NT2/D1 (cell line): Measurements from ENCODE around the gene FBXL17.

ENCODE experiments used
- DNase-seq: peaks from one replicate; pipeline ENCODE4 v3.0.0-alpha.2; 2011; ENCODE audit warnings: low read depth, low spot score
- H3K27me3 ChIP-seq: 2 replicates; pipeline ENCODE4 v1.6.0; 2011; ENCODE audit warnings: mild to moderate bottlenecking; ENCODE audit not compliant: insufficient read length, insufficient read depth
- H3K36me3 ChIP-seq: 2 replicates; pipeline ENCODE4 v1.6.1; 2011; ENCODE audit warnings: mild to moderate bottlenecking, low read length, mixed read lengths; ENCODE audit not compliant: insufficient read depth, insufficient read length
- H3K4me1 ChIP-seq: 2 replicates; pipeline ENCODE4 v1.5.1; 2011; ENCODE audit not compliant: insufficient read depth, insufficient read length
- H3K4me3 ChIP-seq: 2 replicates; pipeline ENCODE4 v1.5.1; 2011; ENCODE audit warnings: low read depth; ENCODE audit not compliant: insufficient read length
- H3K9ac ChIP-seq: 2 replicates; pipeline ENCODE4 v1.6.0; 2011; ENCODE audit warnings: low read depth; ENCODE audit not compliant: insufficient read length
- H3K9me3 ChIP-seq: 2 replicates; pipeline ENCODE4 v1.5.1; 2011; ENCODE audit warnings: mild to moderate bottlenecking, low read length; ENCODE audit not compliant: insufficient read depth
- SUZ12 ChIP-seq: IDR thresholded peaks from 2 replicates; pipeline ENCODE4 v1.6.1; 2011; ENCODE audit not compliant: insufficient read length, insufficient read depth; ENCODE audit errors: extremely low read depth
- YY1 ChIP-seq: IDR thresholded peaks from 2 replicates; pipeline ENCODE4 v1.6.1; 2011; ENCODE audit not compliant: insufficient read length, insufficient read depth
- ZNF274 ChIP-seq: IDR thresholded peaks from 2 replicates; pipeline ENCODE4 v1.6.1; 2011; ENCODE audit warnings: mild to moderate bottlenecking, low read depth, low read length

FBXL17 gene

DNA sequence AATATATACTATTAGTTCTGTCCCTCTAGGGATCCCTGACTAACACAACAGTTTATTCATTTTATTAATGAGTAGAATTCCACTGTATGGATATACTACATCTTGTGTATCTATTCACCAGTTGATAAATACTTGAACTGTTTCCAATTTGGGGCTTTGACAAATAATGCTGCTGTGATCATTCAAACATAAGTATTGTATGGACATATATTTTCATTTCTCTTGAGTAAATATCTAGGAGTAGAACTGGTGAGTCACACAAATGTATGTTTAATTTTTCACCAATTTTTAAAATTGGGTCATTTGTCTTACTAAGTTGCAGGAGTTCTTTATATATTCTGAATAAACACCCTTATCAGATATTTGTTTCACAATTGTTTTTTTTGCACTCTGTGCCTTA, 149.1 kb downstream of the FBXL17 start:
- Histone ChIP-seq H3K4me1 (no peaks in the 10 kb centered on the region), H3K9me3 (no peaks in the 10 kb centered on the region), H3K27me3 (no peaks in the 10 kb centered on the region), H3K36me3 (no peaks in the 10 kb centered on the region), H3K4me3 (no peak overlapping the region), H3K9ac (no peak overlapping the region)
- TF ChIP-seq SUZ12 (no peak), YY1 (no peak), ZNF274 (no peak)
- no peak for DNase-seq

DNA sequence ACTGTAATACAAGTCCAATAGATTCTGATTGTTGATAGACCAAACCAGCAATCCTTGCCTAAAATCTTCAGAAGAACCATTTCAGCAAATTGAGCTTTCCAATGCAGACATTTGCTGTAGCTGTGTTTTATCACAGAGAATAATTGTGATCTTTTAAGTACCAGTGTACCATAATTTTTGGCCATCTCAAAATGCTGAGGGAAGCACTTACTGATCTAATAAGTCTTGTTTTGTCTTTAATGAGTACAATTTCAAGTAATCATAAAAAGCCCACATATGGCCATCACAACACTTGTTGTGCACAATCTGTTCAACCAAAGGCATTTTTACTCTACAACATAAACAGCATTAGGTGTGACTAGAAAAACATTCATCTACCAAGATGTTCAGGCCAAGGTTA, 159.9 kb downstream of the FBXL17 start:
- TF ChIP-seq ZNF274, result no peak
- no peak for TF ChIP-seq YY1
- DNase-seq, result no peak
- no peaks in the 10 kb centered on the region for H3K4me1 ChIP-seq
- H3K9ac ChIP-seq, result no peak overlapping the region
- no peak overlapping the region for H3K4me3 ChIP-seq
- H3K9me3 ChIP-seq, result no peaks in the 10 kb centered on the region
- no peaks in the 10 kb centered on the region for H3K27me3 ChIP-seq
- H3K36me3 ChIP-seq, result no peaks in the 10 kb centered on the region

DNA sequence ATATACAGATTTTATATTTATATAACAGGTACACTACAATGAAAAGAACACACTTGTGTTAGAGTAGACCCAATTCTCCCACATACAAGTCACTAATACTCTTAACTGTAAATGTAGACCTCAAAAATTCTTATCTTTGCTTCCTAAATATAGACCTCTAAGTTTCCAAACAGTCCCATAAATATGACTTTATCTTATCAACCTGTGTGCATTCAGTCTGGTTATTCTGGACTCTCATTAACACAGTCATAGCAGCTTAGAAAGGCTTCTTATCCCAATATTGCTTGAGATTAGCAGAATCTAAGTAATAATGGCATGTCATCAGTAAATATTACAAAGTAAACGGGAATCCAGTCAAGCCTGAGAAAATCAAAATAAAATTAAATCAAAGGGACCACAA, 161.1 kb downstream of the FBXL17 start:
- Histone ChIP-seq H3K4me1 (no peaks in the 10 kb centered on the region), H3K9me3 (no peaks in the 10 kb centered on the region), H3K4me3 (no peak overlapping the region), H3K9ac (no peak overlapping the region), H3K36me3 (no peaks in the 10 kb centered on the region), H3K27me3 (no peaks in the 10 kb centered on the region)
- TF ChIP-seq YY1 (no peak), SUZ12 (no peak)
- no peak for DNase-seq

DNA sequence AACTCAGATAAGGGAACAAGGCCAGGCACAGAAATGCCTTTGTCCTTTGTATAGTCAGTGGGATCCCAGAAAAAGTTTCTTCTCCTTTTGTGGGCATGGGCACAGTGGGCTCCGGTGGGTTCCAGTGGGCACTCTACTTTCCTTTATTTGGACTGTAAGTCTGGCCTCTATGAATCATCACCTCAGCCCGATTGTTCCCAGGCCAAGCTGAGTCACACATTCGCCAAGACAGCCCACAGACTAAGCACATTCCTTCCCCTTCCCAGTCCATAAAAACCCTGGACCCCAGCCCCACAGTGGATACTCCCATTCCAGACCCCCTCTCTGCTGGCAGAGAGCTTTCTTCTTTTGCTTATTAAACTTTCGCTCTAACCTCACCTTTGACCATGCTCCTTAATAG, 165.0 kb downstream of the FBXL17 start:
- Histone ChIP-seq H3K27me3 (no peaks in the 10 kb centered on the region), H3K9ac (no peak overlapping the region), H3K36me3 (no peaks in the 10 kb centered on the region), H3K9me3 (peaks cover 8% of the 10 kb centered on the region; the same call in 1 of the 2 replicates), H3K4me1 (no peaks in the 10 kb centered on the region), H3K4me3 (no peak overlapping the region)
- DNase-seq, result no peak
- TF ChIP-seq YY1 (no peak), ZNF274 (no peak), SUZ12 (no peak)

DNA sequence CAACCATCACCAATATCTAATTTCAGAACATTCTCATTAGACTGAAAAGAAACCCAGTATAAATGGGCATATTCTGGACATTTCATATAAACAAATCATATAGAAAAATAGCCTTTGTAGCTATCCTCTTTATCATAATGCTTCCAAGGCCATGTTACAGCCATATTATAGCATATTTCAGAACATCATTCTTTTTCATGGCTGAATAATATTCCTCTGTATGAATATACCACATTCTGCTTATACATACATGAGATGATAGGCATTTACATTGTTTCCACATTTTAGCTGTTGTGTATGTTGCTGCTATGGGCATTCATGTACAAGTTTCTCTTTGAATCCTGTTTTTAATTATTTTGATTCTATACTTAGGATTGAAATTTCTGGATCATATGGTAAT, 167.0 kb downstream of the FBXL17 start:
- H3K27me3 ChIP-seq, result no peaks in the 10 kb centered on the region
- no peak for DNase-seq
- no peak overlapping the region for H3K9ac ChIP-seq
- TF ChIP-seq SUZ12 (no peak), YY1 (no peak), ZNF274 (no peak)
- H3K9me3 ChIP-seq, result peaks cover 8% of the 10 kb centered on the region; the same call in 1 of the 2 replicates
- H3K4me1 ChIP-seq, result no peaks in the 10 kb centered on the region
- no peak overlapping the region for H3K4me3 ChIP-seq
- no peaks in the 10 kb centered on the region for H3K36me3 ChIP-seq

DNA sequence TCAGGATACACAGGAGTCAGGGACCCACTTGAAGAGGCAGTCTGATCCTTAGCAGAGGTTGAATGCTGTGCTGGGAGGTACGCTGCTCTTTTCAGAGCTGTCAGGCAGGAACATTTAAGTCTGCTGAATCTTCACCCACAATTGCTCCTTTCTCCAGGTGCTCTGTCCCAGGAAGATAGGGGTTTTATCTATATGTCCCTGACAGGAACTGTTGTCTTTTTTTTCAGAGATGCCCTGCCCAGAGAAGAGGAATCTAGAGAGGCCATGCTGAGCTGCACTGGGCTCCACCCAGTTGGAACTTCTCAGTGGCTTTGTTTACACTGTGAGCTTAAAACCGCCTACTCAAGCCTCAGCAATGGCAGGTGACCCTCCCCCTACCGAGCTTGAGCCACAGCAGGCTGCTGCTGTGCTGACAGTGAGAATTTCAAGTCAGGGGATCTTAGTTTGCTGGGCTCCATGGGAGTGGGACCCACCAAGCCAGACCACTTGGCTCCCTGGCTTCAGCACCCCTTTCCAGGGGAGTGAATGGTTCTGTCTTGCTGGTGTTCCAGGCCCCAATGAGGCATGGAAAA, 169.0 kb downstream of the FBXL17 start:
- H3K9ac ChIP-seq, result no peak overlapping the region

DNA sequence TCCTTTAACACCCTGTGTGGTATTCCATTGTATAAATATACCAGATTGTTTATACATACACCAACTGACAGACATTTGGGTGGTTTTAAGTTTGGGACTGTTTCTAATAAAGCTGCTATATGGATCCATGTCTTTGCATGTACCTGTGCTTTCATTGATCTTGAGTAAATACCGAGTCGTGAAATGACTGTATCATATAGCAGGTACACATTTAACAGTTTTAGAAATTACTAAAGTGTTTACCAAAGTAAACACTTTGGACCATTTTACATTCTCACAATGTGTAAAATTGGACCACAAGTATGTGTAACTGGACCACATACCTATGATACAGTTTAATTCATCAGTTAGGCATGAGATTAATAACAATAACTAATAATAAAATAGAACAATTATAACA, 175.2 kb downstream of the FBXL17 start:
- H3K4me3 ChIP-seq, result no peak overlapping the region
- H3K27me3 ChIP-seq, result no peaks in the 10 kb centered on the region
- TF ChIP-seq SUZ12, result no peak
- no peak for TF ChIP-seq YY1
- no peak for TF ChIP-seq ZNF274
- H3K9me3 ChIP-seq, result no peaks in the 10 kb centered on the region
- no peak for DNase-seq
- H3K36me3 ChIP-seq, result no peaks in the 10 kb centered on the region
- H3K9ac ChIP-seq, result no peak overlapping the region
- H3K4me1 ChIP-seq, result no peaks in the 10 kb centered on the region

More for the DNA sequence above, 169.0 kb downstream of the FBXL17 start:
- peaks cover 8% of the 10 kb centered on the region; the same call in 1 of the 2 replicates for H3K9me3 ChIP-seq
- H3K27me3 ChIP-seq, result no peaks in the 10 kb centered on the region
- no peaks in the 10 kb centered on the region for H3K4me1 ChIP-seq
- no peaks in the 10 kb centered on the region for H3K36me3 ChIP-seq
- TF ChIP-seq YY1 (no peak), SUZ12 (no peak), ZNF274 (no peak)
- no peak overlapping the region for H3K4me3 ChIP-seq
- DNase-seq, result peak; percentile 70

DNA sequence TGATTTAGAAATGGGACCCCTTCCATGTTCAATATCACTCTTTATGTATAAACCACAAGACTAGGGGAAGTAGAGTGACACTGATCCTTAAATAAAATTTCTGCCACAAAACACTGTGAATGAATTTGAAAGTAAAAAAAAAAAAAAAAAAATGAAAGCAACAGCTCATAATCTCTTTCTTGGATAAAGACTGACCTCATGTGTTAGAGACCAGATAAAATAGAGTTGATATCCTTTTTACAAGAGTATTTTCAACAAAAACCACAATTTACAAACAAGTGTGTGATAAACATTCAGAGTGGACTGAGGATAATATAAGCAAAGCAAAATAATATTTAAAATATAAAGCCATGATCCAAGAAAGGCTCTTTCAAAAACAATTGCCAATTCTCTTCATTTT, 180.2 kb downstream of the FBXL17 start:
- H3K27me3 ChIP-seq, result no peaks in the 10 kb centered on the region
- H3K9ac ChIP-seq, result no peak overlapping the region
- no peaks in the 10 kb centered on the region for H3K9me3 ChIP-seq
- no peak overlapping the region for H3K4me3 ChIP-seq
- DNase-seq, result no peak
- TF ChIP-seq SUZ12, result no peak
- no peaks in the 10 kb centered on the region for H3K4me1 ChIP-seq
- no peaks in the 10 kb centered on the region for H3K36me3 ChIP-seq
